GM21717 (cell line): Measurements from ENCODE around the gene HMGA1.
"Not testable (repeated sequence)": the region's sequence is repeated elsewhere in the genome, so short reads cannot be mapped to it uniquely, and the experiment has no call there.

Experiments used
- ATAC-seq: cut with Tn5 transposase; IDR thresholded peaks from one replicate; pipeline ENCODE4 v1.9.1; 2021; ENCODE audit warnings: mild to moderate bottlenecking, moderate library complexity; ENCODE audit not compliant: unreplicated experiment

Gene HMGA1

GRCh38 chr6:34239893-34240292 lies 3.2 kb downstream of the HMGA1 start:
- ATAC-seq: no peak

DNA sequence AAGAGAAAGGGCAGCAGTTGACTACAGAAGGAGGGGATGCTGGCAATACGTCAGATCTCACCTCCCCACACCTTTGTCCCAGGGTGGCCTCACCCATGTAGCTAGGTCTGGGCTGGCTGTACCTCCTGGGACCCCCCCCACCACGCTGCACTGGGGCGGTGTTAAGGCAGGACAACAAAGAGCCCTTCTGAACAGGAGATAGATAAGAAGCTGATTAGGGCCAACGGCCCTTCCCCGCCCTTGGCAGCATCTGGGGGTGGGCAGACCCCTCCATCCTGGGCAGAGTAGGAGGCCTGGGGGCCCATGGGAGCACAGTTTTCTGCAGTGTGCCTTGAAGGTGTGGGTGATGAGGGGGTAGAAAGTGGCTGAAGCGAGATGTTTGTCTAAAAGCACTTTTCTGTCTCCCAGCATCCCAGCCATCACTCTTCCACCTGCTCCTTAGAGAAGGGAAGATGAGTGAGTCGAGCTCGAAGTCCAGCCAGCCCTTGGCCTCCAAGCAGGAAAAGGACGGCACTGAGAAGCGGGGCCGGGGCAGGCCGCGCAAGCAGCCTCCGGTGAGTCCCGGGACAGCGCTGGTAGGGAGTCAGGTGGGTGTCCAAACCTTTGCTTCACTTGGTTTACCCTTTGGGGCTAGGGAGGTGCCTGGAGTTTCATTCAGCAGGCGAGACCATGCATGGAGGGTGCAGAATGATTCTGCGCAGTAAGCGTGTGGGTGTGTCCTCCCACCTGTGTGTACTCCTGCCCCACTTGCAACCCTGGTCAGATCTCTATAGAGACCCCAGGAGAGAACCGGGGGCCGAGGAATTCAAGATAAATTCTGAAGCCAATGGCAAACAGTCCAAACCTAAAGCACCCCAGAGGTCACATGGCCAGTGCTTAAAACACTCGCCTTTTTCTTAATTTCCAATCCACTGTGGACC lies 3.9 kb downstream of the HMGA1 start:
- no peak for ATAC-seq

DNA sequence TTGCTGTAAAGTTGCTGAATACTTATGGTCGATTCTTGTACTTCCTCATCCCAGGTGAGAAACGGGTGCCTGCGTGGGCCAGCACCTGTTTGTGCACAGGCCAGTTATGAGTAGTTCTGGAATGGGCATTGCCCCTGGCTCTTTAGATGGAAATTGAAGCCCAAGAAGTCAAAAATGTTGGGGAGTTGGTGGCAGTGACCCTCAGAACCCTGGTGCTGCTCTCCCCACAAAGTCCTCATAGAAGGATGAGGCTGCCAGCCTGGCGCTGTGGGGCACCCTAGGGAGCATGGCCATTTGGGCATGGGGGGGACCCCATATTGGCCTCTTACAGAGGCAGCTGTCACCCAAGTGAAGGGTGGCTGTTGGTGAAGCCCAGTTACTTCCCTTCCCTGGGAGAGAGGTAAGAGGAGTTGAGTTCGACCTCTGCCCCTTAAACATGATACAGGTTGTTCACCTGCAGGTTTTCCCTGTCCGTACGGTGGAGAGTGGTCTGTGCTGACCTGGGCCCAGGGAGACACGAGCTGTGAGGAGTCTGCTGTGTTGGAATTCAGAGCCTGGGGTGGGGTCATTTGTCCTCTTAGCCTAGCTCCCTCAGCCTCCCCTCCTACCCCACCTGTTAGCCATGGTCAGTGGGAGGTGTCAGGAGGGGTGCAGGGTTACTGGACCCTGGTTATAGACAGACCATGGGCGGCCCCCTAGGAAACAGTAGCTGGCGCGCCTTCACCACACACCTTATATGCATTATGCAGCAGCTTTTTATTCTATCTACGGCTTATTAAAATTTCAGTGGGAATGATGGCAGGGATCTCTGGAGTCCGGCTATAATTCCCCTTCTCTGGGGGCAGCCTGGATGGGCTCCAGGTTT lies 4.9 kb downstream of the HMGA1 start:
- ATAC-seq: no peak

DNA sequence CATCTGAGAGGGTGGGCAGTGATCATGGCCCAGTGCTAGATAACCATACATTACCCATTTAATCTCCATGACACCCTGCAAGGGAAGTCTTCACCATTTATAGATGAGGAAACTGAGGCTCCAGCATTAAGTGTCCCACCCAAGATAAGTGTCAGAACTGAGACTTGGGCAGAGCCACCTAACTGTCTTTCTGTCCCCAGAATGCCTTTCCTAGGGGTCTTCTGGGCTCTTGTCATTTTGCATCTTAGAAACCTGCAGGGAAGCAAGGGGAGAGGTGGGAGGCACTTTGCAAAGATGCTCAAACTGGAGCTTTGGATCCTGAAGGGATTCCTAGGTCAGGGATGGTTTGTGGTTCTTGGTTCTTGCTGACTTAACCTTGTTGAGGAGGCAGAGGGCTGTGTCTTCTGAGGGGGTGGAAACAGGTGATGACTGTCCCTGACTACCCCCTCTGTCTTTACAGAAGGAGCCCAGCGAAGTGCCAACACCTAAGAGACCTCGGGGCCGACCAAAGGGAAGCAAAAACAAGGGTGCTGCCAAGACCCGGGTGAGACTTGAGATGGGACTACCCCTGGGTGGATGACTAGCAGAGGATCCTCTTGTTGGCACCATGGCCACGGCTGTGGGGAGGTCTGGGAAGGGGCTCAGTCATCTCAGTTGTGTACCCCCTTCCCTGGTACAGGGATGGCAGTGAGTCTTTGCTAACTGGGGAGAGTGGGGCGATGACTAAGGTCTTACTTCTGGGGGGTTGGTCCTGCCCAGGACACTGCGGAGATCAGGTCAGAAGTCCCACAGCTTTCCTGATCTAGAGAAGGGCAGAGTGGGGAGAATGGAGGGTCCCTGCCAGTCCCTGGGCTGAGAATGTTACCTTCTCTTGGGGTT lies 5.8 kb downstream of the HMGA1 start:
- ATAC-seq: no peak

DNA sequence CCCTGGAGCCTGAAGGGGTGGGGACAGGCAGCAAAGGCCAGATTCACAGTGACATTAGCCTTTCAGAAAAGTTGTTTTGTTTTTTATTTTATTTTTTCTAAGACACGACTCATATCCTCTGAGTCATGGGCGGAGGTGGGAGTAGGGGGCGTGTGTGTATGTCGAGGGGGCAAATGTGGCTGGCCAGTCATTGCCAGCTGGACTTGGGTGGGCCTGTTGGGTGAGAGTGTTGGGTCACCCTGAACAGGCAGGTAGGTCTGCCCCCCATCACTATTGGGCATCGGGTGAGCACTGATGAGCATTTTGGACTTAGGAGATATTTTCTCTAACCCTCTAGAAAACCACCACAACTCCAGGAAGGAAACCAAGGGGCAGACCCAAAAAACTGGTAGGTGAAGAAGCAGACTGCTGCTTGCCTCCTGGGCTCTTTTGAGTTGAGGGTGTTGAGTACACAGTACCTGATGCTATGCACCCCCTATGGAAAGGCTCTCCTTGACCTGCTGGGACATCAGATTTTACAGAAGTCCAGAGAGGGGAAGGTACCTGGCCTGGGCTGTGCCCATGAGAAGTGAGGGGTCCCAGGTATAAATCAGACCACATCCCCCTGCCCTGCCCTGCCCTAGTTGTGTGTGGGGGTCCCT lies 6.6 kb downstream of the HMGA1 start:
- ATAC-seq: no peak

- no peak for ATAC-seq
Observed at GRCh38 chr6:34243901-34244884, 7.5 kb downstream of the HMGA1 start.

GRCh38 chr6:34245032-34245760 lies 8.5 kb downstream of the HMGA1 start:
- not testable (repeated sequence) for ATAC-seq

DNA sequence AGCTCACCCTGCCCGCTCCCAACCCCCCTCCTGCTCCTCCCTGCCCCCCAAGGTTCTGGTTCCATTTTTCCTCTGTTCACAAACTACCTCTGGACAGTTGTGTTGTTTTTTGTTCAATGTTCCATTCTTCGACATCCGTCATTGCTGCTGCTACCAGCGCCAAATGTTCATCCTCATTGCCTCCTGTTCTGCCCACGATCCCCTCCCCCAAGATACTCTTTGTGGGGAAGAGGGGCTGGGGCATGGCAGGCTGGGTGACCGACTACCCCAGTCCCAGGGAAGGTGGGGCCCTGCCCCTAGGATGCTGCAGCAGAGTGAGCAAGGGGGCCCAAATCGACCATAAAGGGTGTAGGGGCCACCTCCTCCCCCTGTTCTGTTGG lies 9.1 kb downstream of the HMGA1 start:
- ATAC-seq: not testable (repeated sequence)

GRCh38 chr6:34246249-34246562 lies 9.5 kb downstream of the HMGA1 start:
- ATAC-seq: no peak

GRCh38 chr6:34246563-34247391 lies 10.1 kb downstream of the HMGA1 start:
- no peak for ATAC-seq

DNA sequence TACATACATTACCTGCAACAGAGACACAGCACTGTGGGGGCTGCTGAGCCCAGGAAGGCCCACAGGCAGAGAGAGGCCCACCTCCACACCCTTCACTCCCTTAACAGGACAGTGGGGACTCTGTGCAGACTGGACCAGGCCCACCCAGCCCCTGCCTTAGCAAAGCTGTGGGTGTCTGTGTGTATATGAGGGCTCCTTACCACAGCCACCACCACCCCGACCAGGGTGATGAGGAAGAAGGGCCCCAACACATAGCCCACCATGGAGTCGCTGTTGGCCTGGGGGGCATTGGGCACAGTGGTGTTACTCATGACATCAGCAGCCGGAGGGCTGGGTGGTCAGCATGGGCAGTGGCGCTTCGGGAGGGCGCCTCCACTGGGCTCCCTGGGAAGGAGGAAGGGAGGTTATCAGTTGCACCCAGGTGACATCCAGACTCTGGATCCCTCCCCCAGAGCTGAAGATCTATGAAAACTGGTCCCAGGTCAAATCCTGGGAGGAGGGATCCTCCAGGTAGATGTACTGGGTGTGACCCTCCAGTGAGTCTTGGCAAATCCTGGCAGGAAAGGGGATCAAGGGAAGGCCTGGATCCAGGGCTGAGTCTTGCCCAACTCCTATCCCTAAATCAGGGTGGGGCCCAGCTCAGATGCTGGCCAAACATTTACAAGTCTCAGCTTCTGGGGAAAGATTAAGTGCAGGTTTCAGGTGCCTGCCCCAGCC lies 11.0 kb downstream of the HMGA1 start:
- ATAC-seq: no peak

GRCh38 chr6:34248198-34248726 lies 11.6 kb downstream of the HMGA1 start:
- ATAC-seq: peak; percentile 20

- ATAC-seq: peak; percentile 71
Observed at GRCh38 chr6:34248727-34249468, 12.2 kb downstream of the HMGA1 start, which contains the start of gene SMIM29. TSS of gene SMIM29 (minus strand) at chr6:34249006. CDS start at chr6:34247791, 1,215 bp downstream.

DNA sequence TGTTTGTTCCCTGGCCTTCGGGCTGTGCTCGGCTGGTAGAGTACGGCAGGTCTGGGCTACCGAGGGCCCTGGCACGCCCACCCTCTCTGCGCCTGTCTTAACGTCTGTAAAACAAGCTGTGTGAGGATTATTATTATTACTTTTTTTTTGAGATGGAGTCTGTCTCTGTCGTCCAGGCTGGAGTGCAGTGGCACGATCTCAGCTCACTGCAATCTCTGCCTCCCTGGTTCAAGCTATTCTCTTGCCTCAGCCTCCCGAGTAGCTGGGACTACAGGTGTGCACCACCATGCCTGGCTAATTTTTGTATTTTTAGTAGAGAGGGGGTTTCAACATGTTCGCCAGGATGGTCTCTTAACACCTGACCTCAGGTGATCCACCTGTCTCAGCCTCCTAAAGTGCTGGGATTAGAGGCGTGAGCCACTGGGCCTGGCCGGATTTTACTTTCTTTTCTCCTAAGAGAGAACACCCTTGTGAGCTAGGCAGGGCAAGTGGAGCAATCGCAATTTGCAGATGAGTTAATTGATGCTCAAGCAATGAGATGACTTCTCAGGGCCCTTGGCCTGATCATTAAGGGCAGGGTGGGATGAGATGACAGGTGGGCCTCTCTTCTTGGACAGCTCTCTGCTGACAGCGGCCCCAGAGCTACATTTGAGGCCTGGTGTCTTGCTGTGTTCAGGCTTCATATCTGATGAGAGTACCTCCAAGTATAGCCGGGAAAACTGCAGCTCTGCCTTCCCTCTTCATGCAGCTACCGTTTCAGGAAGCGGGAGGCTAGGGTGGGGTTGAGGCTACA lies 13.0 kb downstream of the HMGA1 start:
- ATAC-seq: no peak

GRCh38 chr6:34252395-34252794 lies 15.7 kb downstream of the HMGA1 start:
- not testable (repeated sequence) for ATAC-seq
